CD8-positive, alpha-beta memory T cell (primary cell): ENCODE data around the gene SIRPB1. TPM values are rescaled to one million over a fixed set of nuclear protein-coding genes. Genes with fewer than 3 reads are reported as not detected.

Source experiments
- CTCF ChIA-PET: fragments of 350-600 bp; sonication (Branson Sonifier 250); formaldehyde crosslinking; loops from one replicate; lab custom pipeline; 2021; ENCODE audit warnings: antibody characterized with exemption; lab: Charles Lee
- POLR2A ChIA-PET: fragments of 350-600 bp; sonication (Branson Sonifier 250); formaldehyde crosslinking; loops from one replicate; lab custom pipeline; 2021; ENCODE audit warnings: antibody characterized with exemption; lab: Charles Lee
- DNase-seq, 5 donors: peaks; one replicate each; pipeline versions ENCODE4 v3.0.0 to v3.0.0-alpha.2; 2020 to 2022; ENCODE audit warnings: mixed read lengths in 1 of 5
- H3K27ac ChIP-seq: one replicate; pipeline ENCODE4 v1.7.0; 2013; ENCODE audit warnings: low read depth, mild to moderate bottlenecking, low read length, moderate library complexity
- H3K27me3 ChIP-seq: 2 replicates; pipeline ENCODE4 v1.7.0; 2013; ENCODE audit warnings: low read length, mild to moderate bottlenecking; ENCODE audit not compliant: insufficient read depth, poor library complexity, severe bottlenecking
- H3K36me3 ChIP-seq: 2 replicates; pipeline ENCODE4 v1.7.0; 2013; ENCODE audit warnings: mild to moderate bottlenecking, low read length, moderate library complexity; ENCODE audit not compliant: insufficient read depth
- H3K4me1 ChIP-seq: 2 replicates; pipeline ENCODE4 v1.7.0; 2013; ENCODE audit warnings: mild to moderate bottlenecking, low read length, moderate library complexity; ENCODE audit not compliant: insufficient read depth
- H3K4me3 ChIP-seq: 2 replicates; pipeline ENCODE4 v1.7.0; 2013; ENCODE audit warnings: mild to moderate bottlenecking, low read length
- H3K9me3 ChIP-seq: 2 replicates; pipeline ENCODE4 v1.7.0; 2013; ENCODE audit warnings: mild to moderate bottlenecking, low read length
- H3K27ac Mint-ChIP-seq, 8 donors: one replicate each; pipeline ENCODE4 v1.8.0; 2020 to 2021; ENCODE audit warnings: mixed read lengths in 8 of 8, mild to moderate bottlenecking in 6 of 8, inconsistent platforms in 3 of 8, moderate library complexity in 3 of 8
- H3K27me3 Mint-ChIP-seq, 2 donors: one replicate each; pipeline ENCODE4 v1.8.0; 2020 to 2021; ENCODE audit warnings: mixed read lengths in 2 of 2, mild to moderate bottlenecking in 1 of 2, moderate library complexity in 1 of 2
- H3K36me3 Mint-ChIP-seq, 3 donors: one replicate each; pipeline ENCODE4 v1.8.0; 2020 to 2021; ENCODE audit warnings: mixed read lengths in 3 of 3, inconsistent platforms in 1 of 3, mild to moderate bottlenecking in 1 of 3
- H3K4me1 Mint-ChIP-seq, 3 donors: one replicate each; pipeline ENCODE4 v1.8.0; 2020 to 2021; ENCODE audit warnings: mixed read lengths in 3 of 3, inconsistent platforms in 1 of 3, mild to moderate bottlenecking in 1 of 3
- H3K4me3 Mint-ChIP-seq, 7 donors: one replicate each; pipeline ENCODE4 v1.8.0; 2020 to 2021; ENCODE audit warnings: mixed read lengths in 7 of 7, mild to moderate bottlenecking in 6 of 7, moderate library complexity in 4 of 7, inconsistent platforms in 2 of 7
- H3K9me3 Mint-ChIP-seq, 5 donors: one replicate each; pipeline ENCODE4 v1.8.0; 2020 to 2022; ENCODE audit warnings: mixed read lengths in 5 of 5, mild to moderate bottlenecking in 3 of 5, moderate library complexity in 2 of 5, inconsistent platforms in 1 of 5
- polyA plus RNA-seq: library from polyadenylated mRNA; unstranded; fragments of 300-500 nt; fragmentation: Illumina TruSeq; gene quantifications from one replicate; pipeline ENCODE4 v1.2.3, GENCODE V29; 2021
- total RNA-seq, 2 experiments: library from RNA; stranded (reverse); gene quantifications; one replicate each; pipeline ENCODE4 v1.2.3, GENCODE V29; 2021

The SIRPB1 gene
- total and polyA plus RNA-seq, 3 experiments from 2014 or later: 0.93 to 2.3 (median 1.5) TPM

DNA sequence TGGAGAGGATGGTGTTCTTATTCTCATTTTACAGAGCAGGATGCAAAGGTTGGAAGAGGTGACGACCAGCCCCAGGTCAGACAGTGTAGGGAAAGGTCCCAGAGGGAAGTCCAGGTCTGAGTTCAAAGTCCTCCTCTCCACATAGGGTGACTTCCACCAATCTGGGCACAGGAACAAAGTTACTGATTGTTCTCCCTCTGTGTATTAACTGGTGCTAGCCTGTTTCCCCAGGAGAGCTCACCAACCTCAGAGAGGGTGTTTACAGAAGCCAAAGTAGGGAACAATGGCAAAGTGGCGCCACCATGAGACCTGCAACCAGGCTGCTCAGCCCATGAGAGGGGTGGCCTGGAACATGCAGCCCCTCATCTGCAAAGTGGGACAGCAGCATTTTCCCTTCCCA lies 16.8 kb upstream of the SIRPB1 start:
- POLR2A ChIA-PET: no interaction called here
- CTCF ChIA-PET: no interaction called here
- Histone ChIP-seq H3K36me3 (peaks cover 8% of the 10 kb centered on the region), H3K27me3 (no peaks in the 10 kb centered on the region), H3K4me1 (peaks cover 26% of the 10 kb centered on the region), H3K9me3 (no peaks in the 10 kb centered on the region), H3K4me3 (no peak overlapping the region), H3K27ac (no peak overlapping the region)
- Mint-ChIP-seq H3K4me3 (no peak overlapping the region), H3K36me3 (peaks cover 13 to 51% (median 19%) of the 10 kb centered on the region in 3 donors), H3K27me3 (peaks cover 0 to 1% of the 10 kb centered on the region in 2 donors), H3K9me3 (peaks cover 0 to 4% (median 2%) of the 10 kb centered on the region in 5 donors), H3K4me1 (peaks cover 28 to 45% (median 44%) of the 10 kb centered on the region in 3 donors), H3K27ac (peak overlapping the region in 5 of 8 donors; percentile 0 to 94 (median 67))
- DNase-seq: no peak

DNA sequence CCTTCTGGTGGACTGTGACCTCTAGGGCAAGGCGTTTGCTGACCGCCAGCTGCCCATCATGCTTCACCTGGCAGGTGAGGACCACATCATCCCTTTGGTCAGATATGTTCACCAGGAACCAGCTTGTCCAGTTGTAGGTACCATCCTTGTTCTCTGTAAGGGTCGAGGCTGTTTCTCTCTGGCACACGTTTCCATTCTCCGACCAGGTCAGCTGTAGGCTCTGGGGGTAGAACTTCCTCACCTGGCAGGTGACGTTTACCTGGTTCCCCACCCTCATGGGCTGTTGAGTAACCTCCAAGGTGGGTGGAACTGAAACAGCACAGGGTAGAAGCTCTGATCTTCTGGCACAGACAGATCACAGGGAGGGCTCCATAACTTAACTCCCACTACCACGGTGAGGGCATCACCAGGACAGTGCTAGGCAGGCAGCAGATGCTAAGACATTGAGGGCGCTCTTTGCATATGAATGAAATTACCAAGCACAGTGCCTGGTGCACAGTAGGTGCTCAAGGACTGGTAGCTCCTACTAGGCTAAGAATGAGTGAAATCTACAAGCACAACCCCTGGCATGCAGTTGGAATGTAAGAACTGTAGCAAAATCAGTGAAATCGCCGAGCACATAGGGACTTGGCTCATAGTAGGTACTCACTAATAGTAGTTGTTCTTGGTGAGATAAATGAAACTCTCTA lies 15.6 kb upstream of the SIRPB1 start:
- Histone ChIP-seq H3K4me1 (peaks cover 26% of the 10 kb centered on the region), H3K4me3 (no peak overlapping the region), H3K9me3 (no peaks in the 10 kb centered on the region), H3K27ac (no peak overlapping the region), H3K36me3 (peaks cover 8% of the 10 kb centered on the region), H3K27me3 (no peaks in the 10 kb centered on the region)
- CTCF ChIA-PET: interaction anchor here (1.2 kb wide), 1 partner anchor 100 kb away, joined by 4 read pairs; no protein-coding TSS in a partner anchor
- Mint-ChIP-seq H3K27me3 (peaks cover 0 to 1% of the 10 kb centered on the region in 2 donors), H3K27ac (peak overlapping the region in 3 of 8 donors; percentile 15 to 36 (median 26)), H3K9me3 (peaks cover 0 to 4% (median 1%) of the 10 kb centered on the region in 5 donors), H3K36me3 (peaks cover 14 to 63% (median 14%) of the 10 kb centered on the region in 3 donors), H3K4me3 (no peak overlapping the region), H3K4me1 (peaks cover 37 to 53% (median 48%) of the 10 kb centered on the region in 3 donors)
- no peak for DNase-seq
- POLR2A ChIA-PET: no interaction called here

DNA sequence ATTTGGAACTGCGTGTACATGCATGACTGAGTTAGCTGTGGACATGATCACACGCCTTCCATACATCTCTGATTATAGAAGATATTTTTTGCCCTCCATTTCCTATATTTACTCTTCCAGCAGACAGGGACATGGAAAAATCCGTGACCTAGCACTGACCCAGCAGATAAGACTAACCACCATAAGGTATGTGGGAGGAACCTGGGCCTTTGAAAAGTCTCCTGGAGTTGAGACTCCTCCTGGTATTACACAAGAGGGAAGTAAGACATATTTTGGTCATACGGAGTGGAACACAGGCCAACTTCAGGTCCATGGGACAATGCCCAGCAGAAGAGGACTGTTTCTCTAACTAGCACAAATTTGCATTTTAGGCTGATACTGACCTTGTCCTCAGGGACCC lies 13.7 kb upstream of the SIRPB1 start:
- ChIA-PET POLR2A (no interaction called here), CTCF (no interaction called here)
- H3K36me3 Mint-ChIP-seq: peaks cover 13 to 82% (median 26%) of the 10 kb centered on the region in 3 donors
- H3K27me3 ChIP-seq: no peaks in the 10 kb centered on the region
- H3K36me3 ChIP-seq: peaks cover 8% of the 10 kb centered on the region
- peaks cover 40 to 60% (median 43%) of the 10 kb centered on the region in 3 donors for H3K4me1 Mint-ChIP-seq
- no peak overlapping the region for H3K4me3 ChIP-seq
- peak overlapping the region in 7 of 8 donors; percentile 8 to 94 (median 52) for H3K27ac Mint-ChIP-seq
- no peaks in the 10 kb centered on the region for H3K9me3 ChIP-seq
- H3K27ac ChIP-seq: no peak overlapping the region
- H3K27me3 Mint-ChIP-seq: peaks cover 0 to 1% of the 10 kb centered on the region in 2 donors
- no peak overlapping the region for H3K4me3 Mint-ChIP-seq
- H3K4me1 ChIP-seq: peaks cover 26% of the 10 kb centered on the region
- H3K9me3 Mint-ChIP-seq: no peaks in the 10 kb centered on the region
- DNase-seq: no peak

DNA sequence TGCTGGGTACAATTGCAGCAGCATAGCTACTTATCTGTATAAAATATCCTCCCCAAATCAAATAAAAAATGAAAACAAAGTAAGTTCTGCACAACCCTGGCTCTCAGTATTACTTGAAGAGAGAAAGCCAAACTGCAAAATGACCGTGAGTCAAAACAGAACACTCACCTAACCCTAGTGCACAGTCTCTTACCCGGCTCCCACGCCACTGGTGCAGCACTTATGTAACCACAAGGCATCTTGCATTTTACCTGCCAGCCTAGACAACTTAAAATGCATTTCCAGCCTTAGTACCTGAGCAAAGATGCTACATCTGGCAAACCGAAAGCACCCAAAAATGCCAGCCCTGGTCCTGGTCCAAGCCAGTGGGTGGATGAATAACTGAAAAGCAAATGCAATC lies 12.4 kb upstream of the SIRPB1 start:
- CTCF ChIA-PET: interaction anchor here (1.0 kb wide), 1 partner anchor 16 kb away, joined by 3 read pairs; no protein-coding TSS in a partner anchor
- peak overlapping the region; percentile 28 for H3K4me3 ChIP-seq
- H3K27me3 Mint-ChIP-seq: peaks cover 0 to 1% of the 10 kb centered on the region in 2 donors
- no peaks in the 10 kb centered on the region for H3K9me3 Mint-ChIP-seq
- no peaks in the 10 kb centered on the region for H3K27me3 ChIP-seq
- peak overlapping the region in 6 of 7 donors; percentile 55 to 87 (median 64) for H3K4me3 Mint-ChIP-seq
- H3K27ac Mint-ChIP-seq: peak overlapping the region; percentile 49 to 95 (median 90)
- H3K4me1 ChIP-seq: peaks cover 30% of the 10 kb centered on the region
- peaks cover 36 to 58% (median 46%) of the 10 kb centered on the region in 3 donors for H3K4me1 Mint-ChIP-seq
- peaks cover 13 to 90% (median 32%) of the 10 kb centered on the region in 3 donors for H3K36me3 Mint-ChIP-seq
- H3K27ac ChIP-seq: no peak overlapping the region
- POLR2A ChIA-PET: no interaction called here
- H3K9me3 ChIP-seq: no peaks in the 10 kb centered on the region
- H3K36me3 ChIP-seq: peaks cover 8% of the 10 kb centered on the region
- peak in 1 of 5 donors; percentile 52 for DNase-seq

DNA sequence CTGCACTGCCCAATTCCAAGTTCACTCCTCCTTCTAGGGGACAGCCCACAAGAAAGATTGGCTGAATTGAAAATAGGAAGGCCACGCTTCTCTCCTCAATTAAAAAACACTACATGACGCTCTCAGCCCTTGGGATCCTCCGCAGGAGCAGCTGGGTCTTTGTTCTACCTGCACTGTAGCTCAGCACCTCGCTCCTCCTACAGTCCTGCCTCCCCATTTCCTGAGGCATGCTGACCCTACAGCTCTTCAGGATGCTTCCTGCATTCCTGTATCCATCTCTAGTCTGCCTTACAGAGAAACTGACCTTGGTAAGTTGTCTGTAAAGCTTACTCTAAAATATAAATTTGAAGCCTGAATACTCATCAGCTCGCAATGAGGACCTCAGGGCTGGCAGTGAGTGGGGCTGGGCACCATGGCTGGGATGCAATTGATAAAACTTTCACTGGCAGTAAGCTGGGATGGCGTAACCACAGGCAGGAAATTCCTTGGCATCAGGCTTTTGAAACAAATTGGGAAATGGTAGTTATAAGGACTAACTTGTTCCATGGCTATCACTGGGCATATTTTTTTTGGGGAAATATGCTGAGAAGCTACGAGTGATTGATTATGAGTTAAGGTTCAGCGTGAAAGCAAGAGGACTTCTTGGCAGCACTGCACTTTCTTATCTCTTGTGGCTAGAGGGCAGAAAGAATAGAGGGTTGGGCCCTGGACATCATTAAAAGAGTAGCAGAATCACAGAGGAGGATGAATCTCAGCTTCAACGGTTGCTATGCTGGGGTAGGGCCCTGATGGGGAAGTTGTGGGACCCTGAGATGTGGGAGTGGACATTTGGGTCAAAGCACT lies 11.7 kb upstream of the SIRPB1 start:
- H3K27me3 Mint-ChIP-seq: peaks cover 0 to 1% of the 10 kb centered on the region in 2 donors
- Histone ChIP-seq H3K27me3 (no peaks in the 10 kb centered on the region), H3K27ac (no peak overlapping the region), H3K4me3 (no peak overlapping the region), H3K36me3 (peaks cover 8% of the 10 kb centered on the region), H3K4me1 (peaks cover 36% of the 10 kb centered on the region), H3K9me3 (no peaks in the 10 kb centered on the region)
- H3K36me3 Mint-ChIP-seq: peaks cover 12 to 87% (median 32%) of the 10 kb centered on the region in 3 donors
- DNase-seq: no peak
- H3K4me1 Mint-ChIP-seq: peaks cover 34 to 52% (median 51%) of the 10 kb centered on the region in 3 donors
- H3K27ac Mint-ChIP-seq: peak overlapping the region; percentile 49 to 95 (median 90)
- peak overlapping the region in 6 of 7 donors; percentile 55 to 87 (median 64) for H3K4me3 Mint-ChIP-seq
- ChIA-PET CTCF (interaction anchor here (1.0 to 1.3 kb wide), 3 partner anchors 16 to 145 kb away, joined by 3 to 5 read pairs (median 3); no protein-coding TSS in a partner anchor), POLR2A (no interaction called here)
- no peaks in the 10 kb centered on the region for H3K9me3 Mint-ChIP-seq

DNA sequence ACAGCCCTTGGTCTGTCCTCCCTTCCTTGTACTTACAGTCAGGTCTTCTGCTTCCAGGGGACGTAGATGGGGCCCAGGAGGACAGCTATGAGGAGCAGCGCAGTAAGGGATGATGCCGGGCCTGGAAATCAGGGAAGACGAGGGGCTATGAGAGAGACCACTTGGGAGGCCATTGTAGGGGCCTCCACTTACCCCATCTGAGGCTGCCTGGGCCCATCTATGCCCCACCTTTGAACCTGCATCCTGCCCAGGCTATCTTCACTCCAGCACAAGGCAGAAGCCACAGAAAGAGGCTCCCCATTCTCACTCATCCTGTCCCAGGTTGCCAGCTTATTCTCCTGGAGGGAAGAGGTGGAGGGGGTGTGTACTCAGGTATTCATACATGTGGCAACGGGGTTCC lies 10.4 kb upstream of the SIRPB1 start:
- POLR2A ChIA-PET: interaction anchor here (0.7 kb wide), 1 partner anchor 472 kb away, joined by 3 read pairs; no protein-coding TSS in a partner anchor
- Histone ChIP-seq H3K27me3 (no peaks in the 10 kb centered on the region), H3K4me3 (no peak overlapping the region), H3K9me3 (no peaks in the 10 kb centered on the region), H3K27ac (no peak overlapping the region), H3K4me1 (peaks cover 37% of the 10 kb centered on the region), H3K36me3 (peaks cover 2% of the 10 kb centered on the region)
- Mint-ChIP-seq H3K27me3 (no peaks in the 10 kb centered on the region), H3K36me3 (peaks cover 11 to 82% (median 30%) of the 10 kb centered on the region in 3 donors), H3K27ac (peak overlapping the region in 6 of 8 donors; percentile 29 to 81 (median 56)), H3K4me3 (no peak overlapping the region), H3K4me1 (peaks cover 34 to 61% (median 59%) of the 10 kb centered on the region in 3 donors), H3K9me3 (no peaks in the 10 kb centered on the region)
- CTCF ChIA-PET: no interaction called here
- DNase-seq: no peak

DNA sequence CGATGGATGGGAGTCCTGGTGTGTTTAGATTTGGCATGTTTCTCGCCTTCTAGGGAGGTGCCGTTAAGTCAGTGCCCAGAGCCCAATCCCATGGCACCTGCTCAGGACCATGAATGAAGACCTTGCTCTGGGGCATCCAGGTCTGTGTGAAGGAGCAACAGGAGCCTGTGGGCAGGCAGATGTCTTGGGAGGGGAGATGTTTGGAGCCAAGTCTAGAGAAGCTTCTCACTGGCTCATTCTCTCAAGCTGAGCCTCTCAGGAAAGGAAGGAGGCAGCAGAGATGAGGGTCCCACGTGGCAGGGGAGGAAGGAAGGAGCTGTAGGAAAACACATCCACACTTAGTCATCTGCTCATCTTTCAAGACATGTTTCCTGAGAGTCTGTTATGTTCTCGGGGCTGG lies 9.5 kb upstream of the SIRPB1 start:
- Histone ChIP-seq H3K4me3 (no peak overlapping the region), H3K27ac (no peak overlapping the region), H3K36me3 (no peaks in the 10 kb centered on the region), H3K27me3 (no peaks in the 10 kb centered on the region), H3K4me1 (peaks cover 41% of the 10 kb centered on the region), H3K9me3 (no peaks in the 10 kb centered on the region)
- no peak for DNase-seq
- Mint-ChIP-seq H3K27ac (peak overlapping the region in 7 of 8 donors; percentile 38 to 84 (median 65)), H3K36me3 (peaks cover 11 to 76% (median 30%) of the 10 kb centered on the region in 3 donors), H3K27me3 (no peaks in the 10 kb centered on the region), H3K4me1 (peaks cover 39 to 67% (median 65%) of the 10 kb centered on the region in 3 donors), H3K9me3 (no peaks in the 10 kb centered on the region), H3K4me3 (no peak overlapping the region)
- ChIA-PET CTCF (no interaction called here), POLR2A (no interaction called here)
